HG02970 (cell line): ENCODE results near the gene SAMD14.

ENCODE experiments used
- ATAC-seq: cut with Tn5 transposase; IDR thresholded peaks from one replicate; pipeline ENCODE4 v1.9.1; 2021; ENCODE audit warnings: mild to moderate bottlenecking, moderate library complexity, moderate number of reproducible peaks; ENCODE audit not compliant: unreplicated experiment, low FRiP score

Gene SAMD14

DNA sequence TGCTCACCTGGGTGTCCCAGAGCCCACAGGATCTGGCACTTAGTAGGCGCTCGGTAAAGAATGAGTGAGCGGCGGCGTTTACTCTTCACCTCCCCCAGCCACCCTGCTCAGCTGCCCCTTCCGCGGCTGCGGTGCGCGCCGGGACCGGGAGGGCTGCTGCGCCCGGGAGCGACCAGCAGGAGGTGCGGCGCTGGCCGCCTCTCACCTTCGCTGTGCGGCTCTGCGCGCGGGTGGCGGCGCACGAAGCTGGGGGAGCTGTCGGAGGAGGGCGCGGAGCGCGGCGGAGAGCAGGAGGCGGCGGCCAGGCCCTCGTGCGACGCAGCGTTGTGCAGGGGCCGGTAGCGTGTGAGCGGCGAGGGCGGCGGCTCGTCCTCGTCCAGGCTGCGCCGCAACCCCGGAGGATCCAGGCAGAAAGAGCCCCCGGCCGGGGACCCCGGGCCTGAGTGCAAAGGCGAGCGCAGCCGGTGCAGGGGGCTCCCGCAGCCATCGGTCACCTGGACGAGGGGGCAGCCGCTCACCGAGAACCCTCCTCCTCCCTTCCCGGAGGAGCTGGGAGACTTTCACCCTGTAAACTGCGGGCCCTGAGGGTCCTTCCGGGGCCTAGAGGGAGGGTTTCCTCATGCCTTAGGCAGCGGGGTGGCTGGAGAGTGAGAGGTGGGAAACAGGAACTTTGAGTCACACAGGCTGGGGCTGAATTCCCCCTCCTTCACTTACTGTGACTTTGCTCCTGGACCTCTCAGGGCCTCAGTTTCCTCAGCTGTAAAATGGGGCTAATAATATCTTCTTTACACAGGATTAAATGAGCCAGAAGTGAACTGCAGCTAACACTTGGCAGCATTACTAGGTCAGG lies 12.5 kb downstream of the SAMD14 start:
- no peak for ATAC-seq

DNA sequence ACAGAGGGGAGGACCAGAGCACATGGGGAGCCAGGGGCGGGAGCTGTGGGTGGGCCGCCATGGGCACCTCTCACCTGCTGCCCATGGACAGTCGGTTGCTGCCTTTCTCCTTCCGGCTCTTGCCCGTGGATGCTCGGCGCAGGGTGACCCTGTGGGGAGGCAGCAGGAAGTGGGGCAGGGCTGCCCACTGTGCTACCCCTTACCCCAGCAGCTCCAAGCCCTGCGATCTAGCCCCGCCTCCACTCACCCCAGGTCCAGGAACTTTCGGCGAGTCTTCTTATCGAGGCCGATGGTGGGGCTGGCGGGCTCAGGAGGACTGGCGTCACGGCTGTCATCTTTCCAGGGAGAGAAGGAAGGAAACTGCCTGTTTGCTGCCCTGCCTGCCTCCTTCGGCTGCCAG lies 14.2 kb downstream of the SAMD14 start:
- no peak for ATAC-seq

DNA sequence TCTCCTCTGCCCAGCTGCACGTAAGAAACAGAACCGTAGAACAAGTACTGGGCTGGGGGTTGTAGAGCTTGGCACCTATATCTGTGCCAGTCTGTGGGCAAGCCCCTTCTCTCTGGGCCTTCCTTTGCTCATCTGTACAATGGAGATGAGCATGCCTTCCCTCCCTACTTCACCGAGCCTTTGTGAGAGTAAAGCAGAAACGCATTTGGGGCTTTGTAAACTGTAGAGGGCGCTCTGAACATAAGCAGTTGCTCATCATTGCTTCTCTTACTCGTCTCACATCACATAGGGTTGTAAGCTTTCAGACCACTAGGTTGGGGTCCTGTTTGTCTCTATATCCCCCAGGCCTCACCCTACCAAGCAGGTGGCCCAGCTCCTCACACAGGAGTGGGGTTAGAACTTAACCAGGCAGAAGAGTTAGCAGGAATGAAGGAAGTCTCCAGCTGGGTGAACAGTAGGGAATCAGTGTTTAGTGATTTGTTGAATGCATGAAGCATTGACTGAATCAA lies 15.1 kb downstream of the SAMD14 start:
- no peak for ATAC-seq

DNA sequence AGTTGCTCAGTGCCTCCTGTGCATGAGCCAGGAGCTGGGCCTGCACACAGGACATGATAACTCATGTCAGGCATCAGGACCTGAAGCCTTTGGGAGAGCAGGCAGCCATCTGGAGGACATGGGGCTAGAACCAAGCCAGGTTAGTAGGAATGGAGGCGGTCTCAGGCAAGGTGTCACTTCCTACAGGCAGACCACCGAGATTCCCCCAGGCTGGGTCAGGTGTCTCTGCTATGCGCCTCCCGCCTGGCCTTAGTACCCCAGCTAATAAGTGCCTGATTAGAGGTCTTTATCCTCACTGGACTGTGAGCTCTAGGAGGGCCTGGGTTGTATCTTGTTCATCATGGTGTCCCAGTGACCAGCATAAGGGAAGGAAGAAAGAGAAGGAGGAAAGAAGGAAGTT lies 15.6 kb downstream of the SAMD14 start:
- no peak for ATAC-seq

DNA sequence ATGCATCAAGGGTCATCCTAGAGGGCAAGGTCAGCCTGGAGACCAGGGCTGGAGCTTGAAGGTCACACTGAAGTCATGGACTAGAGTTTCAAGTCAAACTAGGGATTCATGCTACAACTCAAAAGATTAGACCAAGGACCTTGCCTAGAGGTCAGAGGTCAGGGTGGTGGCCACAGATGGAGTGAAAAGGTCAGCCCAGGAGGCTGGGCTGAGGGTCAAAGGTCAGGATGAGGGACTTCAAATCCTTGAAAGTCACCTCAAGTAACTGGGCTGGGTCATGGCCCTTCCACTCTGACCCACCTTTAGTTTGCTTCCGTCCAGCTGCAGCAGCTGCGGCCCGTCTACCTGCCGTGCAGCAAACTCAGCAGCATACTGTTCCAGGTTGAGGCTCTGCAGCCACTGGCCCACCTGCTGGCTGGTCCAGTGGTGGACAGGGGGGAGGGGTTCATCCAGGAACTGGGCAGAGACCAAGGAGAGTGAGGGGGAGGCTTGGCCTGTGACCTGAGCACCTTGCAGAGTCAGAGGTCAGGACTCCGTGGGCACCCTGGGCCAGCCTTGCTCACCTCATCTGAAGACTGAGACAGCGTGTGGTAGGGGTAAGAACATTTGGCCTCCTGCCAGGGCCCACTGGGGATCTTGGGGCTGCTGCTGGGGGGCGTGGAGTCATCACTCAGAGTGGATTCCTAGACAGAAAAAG lies 16.2 kb downstream of the SAMD14 start:
- ATAC-seq: no peak

GRCh38 chr17:50112694-50113093 lies 17.3 kb downstream of the SAMD14 start:
- no peak for ATAC-seq

- ATAC-seq: no peak
These were observed 18.0 kb downstream of the SAMD14 start for GRCh38 chr17:50111673-50112655.

GRCh38 chr17:50110591-50111349 lies 19.2 kb downstream of the SAMD14 start:
- ATAC-seq: no peak

DNA sequence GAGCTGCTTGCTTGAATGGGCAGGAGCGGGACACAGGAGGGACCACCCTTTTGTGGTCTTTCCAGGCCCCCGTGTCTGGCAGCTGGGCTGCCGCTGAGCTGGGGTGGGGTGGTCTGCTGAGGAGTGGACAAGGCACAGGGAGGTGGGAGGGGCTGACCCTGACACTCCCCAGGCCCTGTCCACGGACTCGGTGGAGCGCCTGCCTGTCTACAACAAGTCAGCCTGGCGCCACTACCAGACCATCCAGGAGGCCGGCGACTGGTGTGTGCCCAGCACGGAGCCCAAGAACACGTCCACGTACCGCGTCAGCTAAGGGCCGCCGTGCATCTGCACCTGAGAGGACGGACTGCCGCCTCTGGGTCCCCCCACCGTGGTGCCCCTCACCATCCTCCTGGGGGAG lies 20.2 kb downstream of the SAMD14 start:
- no peak for ATAC-seq

GRCh38 chr17:50109207-50109606 lies 20.8 kb downstream of the SAMD14 start:
- ATAC-seq: no peak

- ATAC-seq: no peak
These were observed 21.4 kb downstream of the SAMD14 start for GRCh38 chr17:50108556-50108955.

DNA sequence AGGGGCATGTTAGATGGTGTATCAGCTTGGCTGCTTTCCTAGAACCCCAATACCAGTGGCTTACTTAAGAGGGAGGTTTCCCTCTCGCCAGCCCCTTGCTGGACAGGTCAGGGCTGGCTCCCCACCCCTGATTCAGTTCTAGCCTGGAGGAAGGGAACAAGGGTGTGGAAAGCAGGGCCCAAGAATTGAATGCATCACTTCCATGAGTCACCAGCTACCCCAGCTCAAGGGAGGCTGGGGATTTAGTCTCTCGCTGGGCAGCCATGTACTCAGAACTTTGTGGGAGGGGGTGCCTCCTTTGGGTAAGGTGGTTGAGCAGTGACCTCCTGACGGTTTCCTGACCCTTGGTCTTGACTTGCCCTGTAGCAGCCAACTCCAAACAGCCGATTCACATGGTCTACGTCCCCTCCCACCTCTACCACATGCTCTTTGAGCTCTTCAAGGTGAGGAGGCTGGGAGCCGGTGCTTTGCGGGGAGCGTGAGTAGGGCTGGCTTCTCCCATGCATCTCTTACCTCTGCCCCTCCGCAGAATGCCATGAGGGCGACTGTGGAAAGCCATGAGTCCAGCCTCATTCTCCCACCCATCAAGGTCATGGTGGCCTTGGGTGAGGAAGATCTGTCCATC lies 22.1 kb downstream of the SAMD14 start:
- no peak for ATAC-seq

- no peak for ATAC-seq
These were observed 23.4 kb downstream of the SAMD14 start for GRCh38 chr17:50106393-50107131.

DNA sequence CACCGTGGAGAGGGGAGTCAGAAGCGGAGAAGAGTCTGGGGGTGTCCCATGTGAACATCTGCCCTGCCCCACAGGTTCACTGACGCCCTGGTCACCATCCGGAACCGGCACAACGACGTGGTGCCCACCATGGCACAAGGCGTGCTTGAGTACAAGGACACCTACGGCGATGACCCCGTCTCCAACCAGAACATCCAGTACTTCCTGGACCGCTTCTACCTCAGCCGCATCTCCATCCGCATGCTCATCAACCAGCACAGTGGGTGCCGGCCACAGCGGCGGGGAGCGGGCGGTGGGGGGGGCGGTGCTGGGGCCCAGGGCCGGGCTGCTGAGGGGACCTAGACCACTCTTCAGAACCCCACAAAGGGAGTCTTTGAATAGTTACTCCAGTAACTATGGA lies 24.1 kb downstream of the SAMD14 start:
- ATAC-seq: no peak

DNA sequence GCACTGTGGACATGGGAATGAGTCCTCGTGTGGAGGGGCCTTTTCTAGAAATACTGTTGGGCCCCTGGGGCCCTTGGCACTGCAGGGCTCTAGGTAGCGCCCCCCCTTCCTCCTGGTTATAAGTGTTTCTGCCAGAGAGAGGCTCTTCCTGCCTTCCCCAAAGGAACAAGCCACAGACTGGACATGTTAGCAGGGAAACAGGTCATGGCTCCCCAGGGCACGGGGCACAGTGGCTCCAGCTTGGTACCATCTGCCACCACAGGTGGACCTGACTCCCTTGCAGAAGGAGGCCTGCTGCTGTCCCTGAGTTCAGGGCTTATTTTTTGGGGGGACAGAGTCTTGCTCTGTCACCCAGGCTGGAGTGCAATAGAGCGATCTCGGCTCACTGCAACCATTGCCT lies 26.0 kb downstream of the SAMD14 start:
- no peak for ATAC-seq

DNA sequence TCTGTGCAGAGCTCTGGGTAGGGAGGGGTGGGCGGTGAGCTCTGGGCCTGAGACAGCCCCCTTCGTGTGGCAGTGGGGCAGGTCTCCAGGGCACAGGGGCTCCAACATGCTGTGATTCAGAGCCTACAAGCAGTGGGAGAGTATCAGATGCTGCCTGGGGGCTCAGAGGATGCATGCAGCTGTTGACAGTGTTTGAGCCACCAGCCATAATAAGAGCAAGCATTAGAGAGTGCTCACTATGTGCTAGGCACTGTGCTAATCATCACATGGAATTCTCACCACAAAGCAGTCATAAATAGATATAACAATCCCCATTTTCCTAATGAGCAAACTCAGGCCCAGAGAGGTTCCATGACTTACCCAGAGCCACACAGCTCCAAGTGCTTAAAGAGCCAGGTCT lies 26.7 kb downstream of the SAMD14 start:
- no peak for ATAC-seq

DNA sequence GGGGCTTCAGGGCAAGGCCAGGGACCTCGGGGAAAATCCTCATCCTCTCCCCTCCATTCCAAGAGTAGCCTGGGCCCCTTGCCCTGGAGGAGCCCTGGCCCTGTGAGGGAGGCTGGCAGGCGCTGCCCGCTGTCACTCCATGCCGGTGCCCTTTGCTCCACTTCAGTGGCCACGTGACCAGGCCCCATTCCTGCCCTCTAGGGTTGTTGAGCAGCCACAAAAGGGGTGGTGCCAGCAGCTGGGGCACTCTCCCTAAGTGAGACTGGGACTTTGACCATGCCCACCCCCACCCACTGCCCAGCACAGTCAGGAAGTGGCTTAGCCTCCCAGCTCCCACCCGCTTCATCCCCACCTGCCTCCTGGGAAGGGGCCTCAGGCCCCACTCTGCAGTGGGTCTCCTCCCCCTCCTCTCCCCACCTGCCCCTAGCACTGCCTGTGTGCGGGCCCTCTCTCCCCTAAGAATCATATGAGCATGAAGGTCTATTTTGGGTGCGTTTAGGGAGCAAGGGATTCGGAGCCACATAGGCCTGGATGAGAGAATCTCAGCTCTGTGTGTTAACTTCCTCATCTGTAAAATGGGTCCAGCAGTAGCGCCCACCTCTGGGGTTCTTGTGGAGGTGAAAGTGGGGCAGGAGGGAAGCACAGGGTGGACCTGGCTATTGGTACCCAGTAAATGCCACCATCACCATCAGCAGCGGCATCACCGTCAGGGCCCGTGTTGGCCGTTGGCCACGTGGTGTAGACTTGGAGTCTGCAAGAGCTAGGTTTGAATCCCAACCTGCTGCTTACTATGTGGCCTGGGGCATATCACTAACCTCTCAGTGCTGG lies 27.6 kb downstream of the SAMD14 start:
- no peak for ATAC-seq
